PC-3 (cell line): ENCODE data around the gene ZNF587B.

Experiments used
- CTCF ChIP-seq: fragments of 300-600 bp; sonication (generic); conservative IDR thresholded peaks from 2 replicates; pipeline ENCODE4 v1.5.1; 2017; ENCODE audit warnings: antibody characterized with exemption, low read depth, mild to moderate bottlenecking, low read length
- EZH2 ChIP-seq: fragments of 300-600 bp; sonication (generic); IDR thresholded peaks from one replicate; pipeline ENCODE4 v1.6.1; 2017; ENCODE audit warnings: antibody characterized with exemption, mild to moderate bottlenecking, low read length; ENCODE audit not compliant: unreplicated experiment

- TF ChIP-seq EZH2 (no peak), CTCF (no peak)
These were observed 15.4 kb upstream of the ZNF587B start, which contains the start of gene ZNF552 for GRCh38 chr19:57814505-57815246.
